Panc1 (cell line): Measurements from ENCODE around the gene FBXO17.

Experiments used
- CTCF ChIP-seq: fragments of 450-650 bp; IDR thresholded peaks from 2 replicates; pipeline ENCODE4 v1.5.1; 2017; ENCODE audit warnings: mild to moderate bottlenecking
- POLR2AphosphoS5 ChIP-seq: IDR thresholded peaks from 2 replicates; pipeline ENCODE4 v1.6.1; 2012; ENCODE audit warnings: mild to moderate bottlenecking, low read depth, low read length, moderate library complexity
- REST ChIP-seq, 2 experiments: IDR thresholded peaks; 2 replicates each; pipeline ENCODE4 v1.6.1; 2011 to 2012; ENCODE audit warnings: low read depth in 2 of 2, control low read depth in 1 of 2, low read length in 1 of 2, mild to moderate bottlenecking in 1 of 2, moderate library complexity in 1 of 2; ENCODE audit not compliant: insufficient read depth in 1 of 2
- SIN3A ChIP-seq: IDR thresholded peaks from 2 replicates; pipeline ENCODE4 v1.6.1; 2012; ENCODE audit warnings: low read depth, mild to moderate bottlenecking, low read length, moderate library complexity, borderline replicate concordance; ENCODE audit not compliant: insufficient read depth
- TCF7L2 ChIP-seq: IDR thresholded peaks from 2 replicates; pipeline ENCODE4 v1.6.1; 2011; ENCODE audit warnings: mild to moderate bottlenecking, low read depth, low read length, inconsistent platforms

GRCh38 chr19:38910488-38910887 lies 65.1 kb downstream of the FBXO17 start:
- TF ChIP-seq CTCF (no peak), SIN3A (no peak), POLR2AphosphoS5 (no peak), TCF7L2 (no peak), REST (IDR thresholded peaks at IDR 0.05; ENCODE audit: insufficient read depth in 1 of 2, low read depth in 2 of 2, low read length in 1 of 2) (no peak)
